Caco-2 (cell line): ENCODE results near the gene ATG16L1. TPM values are rescaled to one million over a fixed set of nuclear protein-coding genes. Genes with fewer than 3 reads are reported as not detected.

Experiments
- BruUV-seq: library from RNA; stranded (reverse); fragments of 400-500 nt; replicated peaks from 2 replicates; lab custom pipeline; 2021; lab: Mats Ljungman, UMichigan
- CTCF ChIA-PET: fragments of 300-600 bp; sonication (Branson Sonifier 250); formaldehyde crosslinking; loops from one replicate; lab custom pipeline; 2022; ENCODE audit warnings: antibody characterized with exemption; lab: Charles Lee
- POLR2A ChIA-PET: fragments of 300-600 bp; sonication (Branson Sonifier 250); formaldehyde crosslinking; loops from one replicate; lab custom pipeline; 2022; ENCODE audit warnings: antibody characterized with exemption; lab: Charles Lee
- DNase-seq, 2 experiments: peaks; one replicate each; pipeline versions ENCODE4 v3.0.0 to v3.0.0-alpha.2; 2020 to 2022
- H3K27me3 ChIP-seq: replicated peaks from 2 replicates; pipeline ENCODE4 v1.6.0; 2011; ENCODE audit warnings: low read length; ENCODE audit not compliant: control insufficient read depth, insufficient read depth
- H3K36me3 ChIP-seq: 2 replicates; pipeline ENCODE4 v1.5.1; 2011; ENCODE audit warnings: low read length; ENCODE audit not compliant: control insufficient read depth, insufficient read depth
- H3K4me1 ChIP-seq: fragments of 250-450 bp; sonication (Bioruptor Pico); 2 replicates; pipeline ENCODE4 v1.5.1; 2020; ENCODE audit warnings: mild to moderate bottlenecking
- H3K4me3 ChIP-seq: 2 replicates; pipeline ENCODE4 v1.5.1; 2011; ENCODE audit warnings: low read depth, mild to moderate bottlenecking, control low read depth, low read length
- H3K9me3 ChIP-seq: fragments of 250-450 bp; sonication (Bioruptor Pico); 2 replicates; pipeline ENCODE4 v1.5.1; 2020; ENCODE audit warnings: mild to moderate bottlenecking, moderate library complexity
- H3K27ac Mint-ChIP-seq: one replicate; pipeline ENCODE4 v1.8.0; 2022; ENCODE audit warnings: mixed read lengths; ENCODE audit not compliant: unreplicated experiment
- H3K27me3 Mint-ChIP-seq: one replicate; pipeline ENCODE4 v1.8.0; 2022; ENCODE audit warnings: mixed read lengths; ENCODE audit not compliant: insufficient read depth, unreplicated experiment
- H3K36me3 Mint-ChIP-seq: one replicate; pipeline ENCODE4 v1.8.0; 2022; ENCODE audit warnings: mild to moderate bottlenecking, mixed read lengths; ENCODE audit not compliant: insufficient read depth, unreplicated experiment
- H3K4me1 Mint-ChIP-seq: one replicate; pipeline ENCODE4 v1.8.0; 2022; ENCODE audit warnings: low read depth, mixed read lengths; ENCODE audit not compliant: unreplicated experiment
- H3K4me3 Mint-ChIP-seq: one replicate; pipeline ENCODE4 v1.8.0; 2022; ENCODE audit warnings: mild to moderate bottlenecking, moderate library complexity, mixed read lengths; ENCODE audit not compliant: unreplicated experiment
- H3K9me3 Mint-ChIP-seq: one replicate; pipeline ENCODE4 v1.8.0; 2022; ENCODE audit warnings: mixed read lengths; ENCODE audit not compliant: unreplicated experiment
- CTCF ChIP-seq, 2 experiments: fragments of 200-600 bp in 1 of 2; IDR thresholded peaks; 1 replicate in 1 of 2; 2 replicates in 1 of 2; pipeline versions ENCODE4 v1.5.1 to v1.8.0; 2011 to 2022; ENCODE audit warnings: antibody characterized with exemption in 1 of 2, control low read depth in 1 of 2, inconsistent platforms in 1 of 2, low read depth in 1 of 2, low read length in 1 of 2, mild to moderate bottlenecking in 1 of 2, moderate library complexity in 1 of 2; ENCODE audit not compliant: insufficient read depth in 1 of 2, severe bottlenecking in 1 of 2, unreplicated experiment in 1 of 2
- intact Hi-C: fragments of 100-400 bp; cut with micrococcal nuclease; formaldehyde crosslinking; loops from one replicate; pipeline ENCODE4 v1.10.0; 2022; ENCODE audit not compliant: unreplicated experiment
- total RNA-seq: library from RNA; stranded (reverse); gene quantifications from 2 replicates; pipeline ENCODE4 v1.2.3, GENCODE V29; 2022

Gene ATG16L1
- total RNA-seq, 1 experiment from 2014 or later: 20.1 TPM

GRCh38 chr2:233209533-233210171 lies 41.8 kb upstream of the ATG16L1 start:
- no peaks in the 10 kb centered on the region for H3K4me1 Mint-ChIP-seq
- H3K4me3 Mint-ChIP-seq: no peak overlapping the region
- ChIA-PET POLR2A (no interaction called here), CTCF (no interaction called here)
- no peak overlapping the region for H3K27ac Mint-ChIP-seq
- no peaks in the 10 kb centered on the region for H3K4me1 ChIP-seq
- H3K27me3 ChIP-seq: no peaks in the 10 kb centered on the region
- no peak overlapping the region for H3K4me3 ChIP-seq
- no peak for TF ChIP-seq CTCF (IDR thresholded peaks at IDR 0.05; ENCODE audit: insufficient read depth in 1 of 2, low read depth in 1 of 2, low read length in 1 of 2, severe bottlenecking in 1 of 2, unreplicated experiment in 1 of 2)
- H3K36me3 ChIP-seq: no peaks in the 10 kb centered on the region
- intact Hi-C loops: no loop called here
- no TSS peak for BruUV-seq
- H3K9me3 ChIP-seq: no peaks in the 10 kb centered on the region
- no peak for DNase-seq
- no peaks in the 10 kb centered on the region for H3K27me3 Mint-ChIP-seq
- H3K36me3 Mint-ChIP-seq: no peaks in the 10 kb centered on the region
- H3K9me3 Mint-ChIP-seq: no peaks in the 10 kb centered on the region

- Histone ChIP-seq H3K9me3 (no peaks in the 10 kb centered on the region), H3K27me3 (no peaks in the 10 kb centered on the region), H3K4me3 (no peak overlapping the region), H3K4me1 (no peaks in the 10 kb centered on the region), H3K36me3 (no peaks in the 10 kb centered on the region)
- Mint-ChIP-seq H3K27me3 (no peaks in the 10 kb centered on the region), H3K36me3 (no peaks in the 10 kb centered on the region), H3K4me3 (no peak overlapping the region), H3K4me1 (no peaks in the 10 kb centered on the region), H3K27ac (no peak overlapping the region), H3K9me3 (no peaks in the 10 kb centered on the region)
- CTCF ChIA-PET: no interaction called here
- no peak for TF ChIP-seq CTCF (IDR thresholded peaks at IDR 0.05; ENCODE audit: insufficient read depth in 1 of 2, low read depth in 1 of 2, low read length in 1 of 2, severe bottlenecking in 1 of 2, unreplicated experiment in 1 of 2)
- BruUV-seq: no TSS peak
- POLR2A ChIA-PET: no interaction called here
- DNase-seq: no peak
- intact Hi-C loops: no loop called here
Measured at GRCh38 chr2:233210281-233210680, 41.2 kb upstream of the ATG16L1 start.

- Mint-ChIP-seq H3K27ac (no peak overlapping the region), H3K4me1 (no peaks in the 10 kb centered on the region), H3K4me3 (no peak overlapping the region), H3K9me3 (no peaks in the 10 kb centered on the region), H3K27me3 (no peaks in the 10 kb centered on the region), H3K36me3 (no peaks in the 10 kb centered on the region)
- Histone ChIP-seq H3K9me3 (no peaks in the 10 kb centered on the region), H3K27me3 (no peaks in the 10 kb centered on the region), H3K4me1 (no peaks in the 10 kb centered on the region), H3K36me3 (no peaks in the 10 kb centered on the region), H3K4me3 (no peak overlapping the region)
- BruUV-seq: no TSS peak
- no peak for TF ChIP-seq CTCF (IDR thresholded peaks at IDR 0.05; ENCODE audit: insufficient read depth in 1 of 2, low read depth in 1 of 2, low read length in 1 of 2, severe bottlenecking in 1 of 2, unreplicated experiment in 1 of 2)
- DNase-seq: no peak
- intact Hi-C loops: no loop called here
- ChIA-PET CTCF (no interaction called here), POLR2A (no interaction called here)
Measured at GRCh38 chr2:233210843-233211547, 40.5 kb upstream of the ATG16L1 start.
